CD4-positive, alpha-beta T cell treated with Interleukin-17A for 1 hour (primary cell): Measurements from ENCODE around the gene ZNF717.
"Not testable (repeated sequence)": the region's sequence is repeated elsewhere in the genome, so short reads cannot be mapped to it uniquely, and the experiment has no call there.

Source experiments
- DNase-seq: peaks from one replicate; pipeline ENCODE4 v3.0.0-alpha.2; 2020

ZNF717 gene

GRCh38 chr3:75785081-75785755 lies at the start of gene ZNF717:
Gene ZNF717, minus strand, starts transcription at chr3:75785549. Its CDS starts 2,187 bp downstream, at chr3:75783362.
- peak; percentile 94 for DNase-seq

DNA sequence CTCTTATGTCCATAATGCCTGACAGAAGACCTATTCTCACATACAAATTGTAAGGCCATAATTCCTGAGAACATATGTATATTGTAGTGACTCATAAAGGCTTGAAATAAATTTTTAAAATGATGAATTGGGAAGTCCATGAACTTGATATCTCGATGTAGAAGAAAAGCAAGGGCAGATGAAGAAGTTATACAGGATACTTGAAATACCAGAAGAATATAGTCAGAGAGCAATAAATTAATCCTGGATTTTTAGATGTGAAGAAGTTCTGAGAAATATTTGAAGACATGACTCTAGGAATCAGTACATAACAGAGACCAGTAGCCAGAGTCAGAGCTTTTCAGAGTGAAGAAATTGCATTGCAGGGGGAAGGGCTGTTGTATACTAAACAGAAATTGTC lies 45.7 kb upstream of the ZNF717 start:
- not testable (repeated sequence) for DNase-seq

DNA sequence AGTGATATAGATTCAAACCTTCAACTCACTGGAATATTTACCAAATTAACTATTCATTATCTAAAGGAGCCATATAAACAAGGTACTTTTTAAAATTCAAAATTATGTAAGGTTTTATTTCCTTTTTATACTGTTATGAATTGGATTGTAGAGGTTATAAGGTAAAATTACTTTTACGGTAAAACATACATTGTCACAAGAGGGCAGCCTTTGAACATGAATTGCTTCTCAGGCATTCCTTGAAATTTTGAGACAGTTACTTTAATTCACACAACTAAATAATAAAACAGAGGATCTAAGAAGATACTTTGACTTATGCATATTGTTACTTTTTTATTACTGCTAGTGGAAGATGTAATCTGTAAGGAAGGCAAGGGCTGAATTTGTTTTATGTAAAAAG lies 32.7 kb upstream of the ZNF717 start:
- not testable (repeated sequence) for DNase-seq

DNA sequence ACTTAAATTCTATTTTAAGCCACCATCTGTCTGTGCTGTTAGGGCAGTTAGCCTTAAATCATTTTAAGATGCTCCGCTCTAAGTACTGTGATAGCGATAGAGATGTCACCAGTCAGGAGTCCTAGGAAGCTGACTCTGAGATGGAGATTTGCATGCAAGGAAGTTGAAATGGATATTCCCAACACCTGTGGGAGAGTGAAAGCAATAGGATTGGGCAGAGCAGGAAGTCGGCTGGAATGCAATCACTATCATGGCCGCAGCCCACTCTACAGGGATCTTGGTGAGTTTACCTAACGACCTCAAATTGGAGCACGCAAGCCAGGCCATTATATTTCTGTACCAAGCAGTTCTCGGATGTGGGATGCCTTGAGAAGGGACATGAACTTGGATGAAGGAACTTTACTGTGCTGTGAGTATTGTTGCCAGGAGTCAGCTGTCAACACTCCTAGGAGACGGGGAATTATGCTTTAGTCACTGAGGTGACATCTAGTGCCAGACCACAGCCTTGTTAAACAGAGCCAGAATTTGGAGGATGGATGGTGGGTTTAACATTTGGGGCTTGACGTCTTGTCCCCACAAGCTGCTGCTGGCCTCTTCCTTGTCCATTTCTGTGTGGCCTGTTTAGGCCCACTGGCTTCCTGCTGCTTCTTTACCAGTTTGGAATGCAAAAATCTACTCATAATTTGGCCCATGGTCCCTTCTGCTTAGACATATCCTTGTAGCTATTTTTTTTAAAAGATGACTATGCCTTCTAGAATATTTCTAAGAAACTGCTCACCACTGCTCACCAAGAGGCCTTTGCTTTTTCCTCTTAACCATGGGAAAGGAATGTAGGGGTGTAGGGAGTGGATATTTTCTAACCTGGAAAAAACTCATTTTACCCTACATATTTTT lies 31.2 kb upstream of the ZNF717 start:
- not testable (repeated sequence) for DNase-seq

DNA sequence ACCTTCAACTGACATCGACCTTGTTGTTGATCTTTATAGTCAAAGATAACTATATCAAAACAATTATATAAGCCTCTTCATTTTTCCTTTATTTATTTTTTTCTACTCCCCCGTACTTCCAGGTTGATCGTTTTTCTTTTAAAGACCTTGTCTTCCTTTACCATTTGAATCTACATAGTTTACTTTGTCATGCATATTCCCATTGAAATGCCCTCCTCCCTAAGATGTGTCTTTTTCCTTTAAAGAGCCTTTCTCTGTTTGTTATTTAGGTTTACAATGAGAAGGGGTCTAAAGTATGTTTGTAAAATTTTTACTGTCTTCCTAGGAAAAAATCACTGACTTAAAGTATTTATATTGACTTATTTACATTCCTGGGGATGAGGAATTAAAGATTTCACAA lies 29.4 kb upstream of the ZNF717 start:
- no peak for DNase-seq

DNA sequence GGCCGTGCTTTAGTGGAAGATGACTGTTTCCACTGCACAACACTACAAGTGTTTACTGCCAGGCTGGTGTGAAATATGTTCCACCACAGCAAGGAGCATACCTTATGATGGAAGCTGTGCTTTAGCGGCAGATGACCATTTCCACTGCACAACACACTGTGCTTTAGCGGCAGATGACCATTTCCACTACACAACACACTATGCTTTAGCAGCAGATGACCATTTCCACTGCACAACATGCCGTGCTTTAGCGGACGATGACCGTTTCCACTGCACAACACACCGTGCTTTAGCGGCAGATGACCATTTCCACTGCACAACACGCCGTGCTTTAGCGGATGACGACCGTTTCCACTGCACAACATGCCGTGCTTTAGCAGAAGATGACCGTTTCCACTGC lies 2.8 kb downstream of the ZNF717 start:
- no peak for DNase-seq

DNA sequence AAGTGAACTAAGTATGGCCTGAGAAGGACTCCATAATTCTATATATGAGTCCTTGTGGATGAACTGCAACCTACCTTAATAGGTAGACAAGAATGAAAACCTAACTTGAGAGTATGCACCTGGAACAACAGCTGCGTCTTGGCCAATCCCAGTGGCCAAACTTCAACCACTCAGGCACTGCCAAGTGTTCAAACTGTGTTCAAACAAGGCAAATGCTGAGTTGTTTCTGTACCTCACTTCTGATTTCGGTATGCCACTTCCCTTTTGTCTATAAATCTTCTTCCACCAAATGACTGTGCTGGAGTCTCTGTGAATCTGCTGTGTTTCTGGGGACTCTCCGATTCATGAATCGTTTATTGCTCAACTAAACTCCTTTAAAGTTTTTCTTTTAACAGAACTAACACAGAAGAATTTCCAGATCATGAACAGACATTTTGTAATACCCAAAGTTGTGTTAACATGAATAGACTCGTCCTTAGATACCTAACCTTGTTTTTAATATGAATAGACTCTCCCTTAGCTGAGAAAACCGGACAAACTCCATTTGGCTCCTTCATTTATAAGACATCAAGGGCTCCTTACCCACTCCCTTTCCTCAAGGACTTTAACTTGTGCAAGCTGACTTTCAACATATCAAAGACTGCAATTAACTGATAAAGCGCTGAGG lies 4.1 kb downstream of the ZNF717 start:
- DNase-seq, result no peak

DNA sequence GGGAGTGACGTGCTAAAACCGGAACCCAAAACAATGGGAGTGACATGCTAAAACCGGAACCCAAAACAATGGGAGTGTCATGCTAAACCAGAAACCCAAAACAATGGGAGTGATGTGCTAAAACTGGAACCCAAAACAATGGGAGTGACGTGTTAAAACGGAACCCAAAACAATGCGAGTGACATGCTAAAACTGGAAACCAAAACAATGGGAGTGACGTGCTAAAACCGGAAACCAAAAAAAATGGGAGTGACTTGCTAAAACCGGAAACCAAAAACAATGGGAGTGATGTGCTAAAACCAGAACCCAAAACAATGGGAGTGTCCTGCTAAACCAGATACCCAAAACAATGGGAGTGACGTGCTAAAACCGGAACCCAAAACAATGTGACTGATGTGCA lies 7.6 kb downstream of the ZNF717 start:
- DNase-seq, result not testable (repeated sequence)

GRCh38 chr3:75771631-75772030 lies 13.7 kb downstream of the ZNF717 start:
- not testable (repeated sequence) for DNase-seq

DNA sequence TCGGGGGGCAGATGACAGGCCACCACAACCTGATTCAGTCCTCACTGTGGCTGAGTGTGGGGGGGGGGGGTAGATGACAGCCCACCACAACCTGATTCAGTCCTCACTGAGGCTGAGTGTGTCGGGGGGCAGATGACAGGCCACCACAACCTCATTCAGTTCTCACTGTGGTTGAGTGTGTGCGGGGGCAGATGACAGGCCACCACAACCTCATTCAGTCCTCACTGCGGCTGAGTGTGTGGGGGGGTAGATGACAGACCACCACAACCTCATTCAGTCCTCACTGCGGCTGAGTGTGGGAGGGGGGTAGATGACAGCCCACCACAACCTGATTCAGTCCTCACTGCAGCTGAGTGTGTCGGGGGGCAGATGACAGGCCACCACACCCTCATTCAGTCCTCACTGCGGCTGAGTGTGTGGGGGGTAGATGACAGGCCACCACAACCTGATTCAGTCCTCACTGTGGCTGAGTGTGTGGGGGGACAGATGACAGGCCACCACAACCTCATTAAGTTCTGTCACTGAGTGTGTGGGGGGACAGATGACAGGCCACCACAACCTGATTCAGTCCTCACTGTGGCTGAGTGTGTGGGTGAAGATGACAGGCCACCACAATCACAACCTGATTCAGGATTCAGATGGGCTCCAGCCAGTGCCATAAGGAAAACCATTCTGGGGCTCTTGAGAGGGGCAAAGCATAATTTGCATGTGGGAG lies 16.9 kb downstream of the ZNF717 start:
- DNase-seq, result no peak

- no peak for DNase-seq
Measured at GRCh38 chr3:75737831-75738493, 47.4 kb downstream of the ZNF717 start.

DNA sequence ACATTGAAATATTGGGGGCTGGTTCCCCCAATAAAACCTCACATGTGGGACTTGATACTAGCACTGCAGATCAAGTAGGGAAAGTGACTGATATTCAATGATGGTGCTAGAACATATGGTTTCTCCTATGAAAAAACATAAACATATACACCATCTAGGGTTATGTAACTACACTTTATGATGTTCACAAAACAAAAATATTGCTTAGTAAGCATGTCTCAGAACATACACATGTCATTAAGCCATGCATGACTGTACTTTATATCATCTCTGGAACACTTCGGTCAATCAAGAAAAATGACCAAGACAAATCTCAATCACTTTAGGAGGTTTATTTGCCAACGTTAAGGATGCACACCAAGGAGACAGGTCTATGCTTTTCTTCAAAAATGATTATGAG lies 57.4 kb downstream of the ZNF717 start:
- no peak for DNase-seq

- DNase-seq, result no peak
Measured at GRCh38 chr3:75692061-75692460, 93.3 kb downstream of the ZNF717 start.

- DNase-seq, result no peak
Measured at GRCh38 chr3:75687323-75687722, 98.0 kb downstream of the ZNF717 start.
